Measurements from ENCODE around the gene PRR5L.

Gene PRR5L

DNA sequence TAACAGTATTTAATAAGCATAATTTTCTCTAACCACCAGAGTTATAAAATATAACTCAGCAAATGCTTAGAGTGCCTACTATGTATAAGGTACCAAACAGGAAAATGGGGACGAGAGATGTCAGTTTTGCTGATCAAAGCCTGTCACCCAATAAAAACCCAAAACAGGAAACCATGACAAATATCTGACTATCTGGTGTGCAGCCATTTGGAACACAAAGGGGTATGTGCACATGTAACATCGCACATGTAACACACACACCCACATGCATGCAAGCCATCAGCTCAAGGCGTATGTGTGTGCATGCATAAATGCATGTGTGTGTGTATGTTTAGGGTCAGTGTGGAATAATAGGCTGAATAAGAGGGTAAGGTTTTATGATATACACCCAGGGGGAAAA is 64.2 kb downstream of the PRR5L start:
- H3K4me3 ChIP-seq (ENCODE audit: low read depth, low read length), result no peak overlapping the region
- in situ Hi-C loops (cut with HindIII; ENCODE audit: low sequenced_read_pairs), result no loop called here
- no peak for DNase-seq (ENCODE audit: low read depth)
- TF ChIP-seq, protein P1, sequence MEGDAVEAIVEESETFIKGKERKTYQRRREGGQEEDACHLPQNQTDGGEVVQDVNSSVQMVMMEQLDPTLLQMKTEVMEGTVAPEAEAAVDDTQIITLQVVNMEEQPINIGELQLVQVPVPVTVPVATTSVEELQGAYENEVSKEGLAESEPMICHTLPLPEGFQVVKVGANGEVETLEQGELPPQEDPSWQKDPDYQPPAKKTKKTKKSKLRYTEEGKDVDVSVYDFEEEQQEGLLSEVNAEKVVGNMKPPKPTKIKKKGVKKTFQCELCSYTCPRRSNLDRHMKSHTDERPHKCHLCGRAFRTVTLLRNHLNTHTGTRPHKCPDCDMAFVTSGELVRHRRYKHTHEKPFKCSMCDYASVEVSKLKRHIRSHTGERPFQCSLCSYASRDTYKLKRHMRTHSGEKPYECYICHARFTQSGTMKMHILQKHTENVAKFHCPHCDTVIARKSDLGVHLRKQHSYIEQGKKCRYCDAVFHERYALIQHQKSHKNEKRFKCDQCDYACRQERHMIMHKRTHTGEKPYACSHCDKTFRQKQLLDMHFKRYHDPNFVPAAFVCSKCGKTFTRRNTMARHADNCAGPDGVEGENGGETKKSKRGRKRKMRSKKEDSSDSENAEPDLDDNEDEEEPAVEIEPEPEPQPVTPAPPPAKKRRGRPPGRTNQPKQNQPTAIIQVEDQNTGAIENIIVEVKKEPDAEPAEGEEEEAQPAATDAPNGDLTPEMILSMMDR (IDR thresholded peaks at IDR 0.05; ENCODE audit: low read depth, low read length, missing control alignments), result no peak

DNA sequence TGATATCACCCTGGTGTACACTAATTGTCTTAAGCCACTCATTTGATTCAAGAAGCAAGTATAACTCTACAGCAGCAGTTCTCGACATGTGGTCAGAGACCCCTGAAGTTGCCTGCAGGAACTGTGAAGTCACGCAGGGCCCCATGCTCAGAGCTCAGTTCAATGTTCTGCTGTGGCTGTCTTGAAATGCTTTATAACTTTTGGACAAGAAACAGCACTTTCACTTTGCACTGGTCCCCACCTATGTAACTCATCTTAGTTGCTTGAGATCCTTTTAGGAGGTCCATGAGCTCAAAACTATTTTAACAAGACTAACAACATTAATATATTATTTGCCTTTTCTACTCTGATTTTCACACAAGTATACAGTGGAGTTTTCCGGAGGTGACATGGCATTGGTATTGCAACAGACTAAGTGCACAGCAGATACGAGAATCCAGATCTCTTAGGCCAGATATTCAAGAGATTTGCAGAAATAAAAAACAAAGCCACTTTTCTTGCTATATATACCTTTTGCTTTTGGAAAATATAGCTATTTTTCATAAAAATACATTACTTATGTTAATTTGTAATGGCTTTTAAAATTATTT is 64.8 kb downstream of the PRR5L start:
- in situ Hi-C loops (cut with HindIII; ENCODE audit: low sequenced_read_pairs), result no loop called here
- TF ChIP-seq, protein P1 (IDR thresholded peaks at IDR 0.05; ENCODE audit: low read depth, low read length, missing control alignments), result no peak
- H3K4me3 ChIP-seq (ENCODE audit: low read depth, low read length), result no peak overlapping the region
- DNase-seq (ENCODE audit: low read depth), result no peak

DNA sequence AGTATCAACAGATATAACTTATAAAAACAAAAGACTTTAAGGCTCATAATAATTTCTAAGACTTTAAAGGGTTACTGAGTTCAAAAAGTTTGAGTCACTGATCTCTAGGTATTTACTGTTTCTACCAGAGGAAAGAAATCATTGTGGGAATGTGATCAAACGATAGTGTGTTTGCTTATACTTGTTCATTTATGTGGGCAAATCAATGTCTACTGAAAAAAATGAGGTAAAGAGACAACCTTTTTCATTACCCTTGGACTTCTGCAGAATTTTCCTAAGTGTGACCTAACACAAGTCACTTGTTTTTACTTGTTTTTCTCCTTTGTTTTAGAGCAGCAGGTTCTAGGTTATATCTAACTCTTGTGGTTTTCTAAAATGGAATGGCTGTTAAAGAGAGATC is 65.4 kb downstream of the PRR5L start:
- H3K4me3 ChIP-seq (ENCODE audit: low read depth, low read length), result no peak overlapping the region
- in situ Hi-C loops (cut with HindIII; ENCODE audit: low sequenced_read_pairs), result no loop called here

DNA sequence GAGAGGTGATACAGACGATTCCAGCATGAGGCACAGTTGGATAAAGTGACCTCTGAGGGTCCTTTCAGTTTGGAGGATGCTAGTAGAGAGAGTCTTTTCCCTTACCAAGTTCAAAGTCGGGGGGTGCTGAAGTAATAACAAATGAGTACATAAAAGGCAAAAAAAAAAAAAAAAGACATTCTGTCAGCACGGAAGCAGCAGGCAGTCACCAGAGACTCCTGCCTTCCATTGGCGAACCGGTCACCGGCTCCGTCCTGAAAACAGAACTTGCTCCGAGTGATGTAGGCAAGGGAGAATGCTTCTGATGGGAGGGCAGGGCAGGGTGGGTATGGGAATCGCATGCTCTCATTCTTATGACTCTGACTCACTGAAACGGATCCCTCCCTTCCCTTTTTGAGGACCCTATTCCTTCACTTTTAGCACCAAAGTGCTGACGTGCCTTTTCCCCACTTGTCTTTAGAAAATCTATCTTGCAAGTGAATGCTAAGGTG is 65.9 kb downstream of the PRR5L start:
- DNase-seq (ENCODE audit: low read depth), result peak; percentile 58
- in situ Hi-C loops (cut with HindIII; ENCODE audit: low sequenced_read_pairs), result no loop called here
- no peak overlapping the region for H3K4me3 ChIP-seq (ENCODE audit: low read depth, low read length)
- TF ChIP-seq, protein P1 (IDR thresholded peaks at IDR 0.05; ENCODE audit: low read depth, low read length, missing control alignments), result no peak

More for the DNA sequence above, 65.4 kb downstream of the PRR5L start:
- TF ChIP-seq, protein P1 (IDR thresholded peaks at IDR 0.05; ENCODE audit: low read depth, low read length, missing control alignments), result no peak
- DNase-seq (ENCODE audit: low read depth), result no peak

DNA sequence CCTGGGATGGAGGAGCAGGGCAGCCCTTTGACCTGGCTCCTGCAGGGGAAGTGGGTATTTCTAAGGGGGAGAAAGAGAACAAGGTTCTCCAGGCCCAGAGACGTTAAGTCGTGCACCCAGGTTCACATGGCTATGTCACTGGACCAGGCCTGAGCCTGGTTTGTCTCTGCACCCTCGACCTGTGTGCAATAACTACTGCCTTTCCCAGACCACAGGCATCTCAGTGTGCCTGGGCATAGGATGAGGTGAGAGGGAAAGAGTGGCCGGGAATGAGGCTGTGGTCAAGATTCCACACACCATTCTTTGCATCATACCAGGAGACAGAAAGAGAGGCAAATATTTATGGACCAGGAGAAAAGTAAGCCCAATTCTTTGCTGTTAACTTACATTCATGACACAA is 66.8 kb downstream of the PRR5L start:
- H3K4me3 ChIP-seq (ENCODE audit: low read depth, low read length), result no peak overlapping the region
- DNase-seq (ENCODE audit: low read depth), result no peak
- TF ChIP-seq, protein P1 (IDR thresholded peaks at IDR 0.05; ENCODE audit: low read depth, low read length, missing control alignments), result no peak
- in situ Hi-C loops (cut with HindIII; ENCODE audit: low sequenced_read_pairs), result no loop called here

DNA sequence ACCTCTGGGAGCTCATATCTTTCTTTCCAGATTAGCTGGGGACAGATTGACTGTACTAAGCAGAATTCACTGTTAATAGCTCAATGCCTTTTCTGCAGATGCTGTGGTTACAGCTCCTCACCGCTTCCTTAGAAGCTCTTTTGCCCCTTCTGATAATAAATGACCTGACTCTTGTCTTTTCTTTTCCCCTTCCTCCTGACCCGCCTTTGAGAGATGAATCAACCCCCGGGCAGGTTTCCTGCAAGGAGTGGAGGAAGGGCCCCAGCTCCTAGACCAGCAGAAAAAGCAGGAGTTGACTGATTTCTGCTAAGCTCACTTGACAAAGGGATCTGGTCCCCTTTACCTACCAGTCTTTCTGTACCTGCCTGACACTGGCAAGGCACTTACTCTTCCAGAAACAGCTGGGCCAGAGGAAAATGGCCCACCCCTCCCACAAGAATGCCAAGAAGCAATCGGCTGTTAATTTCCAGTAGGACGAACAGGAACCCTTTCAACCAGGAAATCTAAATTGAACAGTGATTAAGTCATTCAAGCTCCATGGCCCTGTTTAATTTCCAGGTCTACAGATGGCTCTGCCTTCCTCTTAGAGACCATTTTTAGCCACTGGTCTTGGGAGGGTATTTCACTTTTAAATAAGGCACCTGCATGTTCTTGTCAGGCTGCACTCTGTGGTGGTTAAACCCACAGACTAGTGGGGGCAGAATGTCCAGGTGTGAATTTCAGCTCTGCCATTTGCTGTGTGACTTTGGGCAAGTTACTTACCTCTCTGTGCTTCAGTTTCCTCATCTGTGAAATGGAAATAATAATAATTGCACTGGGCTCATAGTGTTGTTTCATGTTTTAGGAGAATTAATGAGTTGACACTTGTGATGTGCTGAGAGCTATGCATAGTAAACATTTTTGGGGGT is 67.5 kb downstream of the PRR5L start:
- in situ Hi-C loops (cut with HindIII; ENCODE audit: low sequenced_read_pairs), result no loop called here
- no peak for DNase-seq (ENCODE audit: low read depth)
- TF ChIP-seq, protein P1 (IDR thresholded peaks at IDR 0.05; ENCODE audit: low read depth, low read length, missing control alignments), result no peak
- no peak overlapping the region for H3K4me3 ChIP-seq (ENCODE audit: low read depth, low read length)
